ENCODE results near the gene NRP2.

DNA sequence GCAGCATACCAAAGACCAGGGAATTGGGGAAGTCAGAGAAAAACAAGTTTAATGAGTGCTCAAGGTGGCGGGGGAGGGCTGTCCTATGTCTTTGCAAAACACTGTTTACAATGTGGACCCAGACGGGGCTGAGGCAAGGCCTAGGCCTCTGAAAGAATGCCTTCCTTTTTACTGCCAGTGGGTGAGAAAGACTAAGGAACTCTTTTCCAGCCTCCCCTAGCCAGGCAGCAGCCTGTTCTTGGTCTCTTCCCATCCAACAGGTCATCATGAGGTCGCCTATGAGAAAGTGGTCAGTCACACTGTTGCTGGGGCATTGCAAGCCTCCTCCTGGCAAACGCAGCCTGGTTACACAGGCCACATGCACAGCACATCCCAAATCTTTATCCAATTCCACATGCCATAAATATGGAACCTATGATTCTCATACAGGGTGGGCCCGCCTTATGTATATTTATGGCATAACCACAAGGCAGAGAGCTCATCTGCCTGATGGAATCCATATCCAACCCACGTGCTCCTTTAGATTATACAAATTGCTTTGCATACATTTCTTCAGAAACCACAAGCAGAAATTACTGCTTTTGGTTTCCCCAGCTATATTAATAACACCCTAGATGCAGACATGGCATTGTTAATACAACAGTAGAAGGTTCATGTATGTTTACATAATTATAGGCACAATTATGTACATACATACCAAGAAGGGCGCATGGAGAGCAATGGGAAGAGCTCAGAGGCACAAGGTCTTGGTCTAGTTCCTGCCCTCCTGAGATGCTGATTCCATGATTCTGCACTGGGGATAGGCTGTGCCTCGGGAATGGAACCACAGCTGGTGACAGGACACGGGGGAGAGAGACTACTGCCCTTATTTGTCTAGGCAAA lies 48.6 kb downstream of the NRP2 start:
- TF ChIP-seq CTCF (IDR thresholded peaks at IDR 0.05) (no peak), POLR2A (IDR thresholded peaks at IDR 0.05) (no peak)
